ENCODE data around the gene LNP1.
A peak's percentile ranks its signal among the peaks of the same experiment; 100 is the strongest.

The LNP1 gene

GRCh38 chr3:100366424-100366823 lies 34.9 kb upstream of the LNP1 start:
- peaks cover 0 to 3% (median 0%) of the 10 kb centered on the region in 5 donors for H3K4me1 ChIP-seq (ENCODE audit: control insufficient read depth in 5 of 5, insufficient read depth in 5 of 5, low read length in 5 of 5)
- H3K9me3 ChIP-seq (ENCODE audit: control insufficient read depth in 5 of 5, low read length in 5 of 5) = peaks cover 0 to 6% (median 4%) of the 10 kb centered on the region in 5 donors
- H3K9ac ChIP-seq (ENCODE audit: low read length in 5 of 5) = no peak overlapping the region
- H3K27ac ChIP-seq (ENCODE audit: low read depth, low read length) = no peak overlapping the region
- H3K36me3 ChIP-seq (ENCODE audit: control insufficient read depth in 5 of 5, insufficient read depth in 5 of 5, low read length in 5 of 5) = peaks cover 44 to 81% (median 54%) of the 10 kb centered on the region in 5 donors
- H3K4me3 ChIP-seq (ENCODE audit: low read depth in 1 of 5, low read length in 5 of 5) = no peak overlapping the region
- H3K27me3 ChIP-seq (ENCODE audit: control insufficient read depth in 5 of 5, insufficient read depth in 4 of 5, low read length in 5 of 5) = no peaks in the 10 kb centered on the region

- Histone ChIP-seq H3K4me3 (ENCODE audit: low read depth in 1 of 5, low read length in 5 of 5) (no peak overlapping the region), H3K9ac (ENCODE audit: low read length in 5 of 5) (no peak overlapping the region), H3K27ac (ENCODE audit: low read depth, low read length) (no peak overlapping the region), H3K36me3 (ENCODE audit: control insufficient read depth in 5 of 5, insufficient read depth in 5 of 5, low read length in 5 of 5) (peaks cover 55 to 81% (median 61%) of the 10 kb centered on the region in 5 donors), H3K9me3 (ENCODE audit: control insufficient read depth in 5 of 5, low read length in 5 of 5) (no peaks in the 10 kb centered on the region), H3K4me1 (ENCODE audit: control insufficient read depth in 5 of 5, insufficient read depth in 5 of 5, low read length in 5 of 5) (peaks cover 0 to 3% (median 0%) of the 10 kb centered on the region in 5 donors), H3K27me3 (ENCODE audit: control insufficient read depth in 5 of 5, insufficient read depth in 4 of 5, low read length in 5 of 5) (no peaks in the 10 kb centered on the region)
Measured at GRCh38 chr3:100368441-100368840, 32.9 kb upstream of the LNP1 start.

- H3K4me3 ChIP-seq (ENCODE audit: low read depth in 1 of 5, low read length in 5 of 5) = no peak overlapping the region
- no peaks in the 10 kb centered on the region for H3K27me3 ChIP-seq (ENCODE audit: control insufficient read depth in 5 of 5, insufficient read depth in 4 of 5, low read length in 5 of 5)
- no peak overlapping the region for H3K9ac ChIP-seq (ENCODE audit: low read length in 5 of 5)
- no peaks in the 10 kb centered on the region for H3K9me3 ChIP-seq (ENCODE audit: control insufficient read depth in 5 of 5, low read length in 5 of 5)
- no peak overlapping the region for H3K27ac ChIP-seq (ENCODE audit: low read depth, low read length)
- H3K36me3 ChIP-seq (ENCODE audit: control insufficient read depth in 5 of 5, insufficient read depth in 5 of 5, low read length in 5 of 5) = peaks cover 46 to 72% (median 54%) of the 10 kb centered on the region in 5 donors
- H3K4me1 ChIP-seq (ENCODE audit: control insufficient read depth in 5 of 5, insufficient read depth in 5 of 5, low read length in 5 of 5) = peaks cover 0 to 3% (median 0%) of the 10 kb centered on the region in 5 donors
Measured at GRCh38 chr3:100370756-100371155, 30.6 kb upstream of the LNP1 start.

GRCh38 chr3:100374521-100374920 lies 26.8 kb upstream of the LNP1 start:
- no peak overlapping the region for H3K9ac ChIP-seq (ENCODE audit: low read length in 5 of 5)
- no peaks in the 10 kb centered on the region for H3K27me3 ChIP-seq (ENCODE audit: control insufficient read depth in 5 of 5, insufficient read depth in 4 of 5, low read length in 5 of 5)
- H3K9me3 ChIP-seq (ENCODE audit: control insufficient read depth in 5 of 5, low read length in 5 of 5) = no peaks in the 10 kb centered on the region
- no peak overlapping the region for H3K27ac ChIP-seq (ENCODE audit: low read depth, low read length)
- H3K4me3 ChIP-seq (ENCODE audit: low read depth in 1 of 5, low read length in 5 of 5) = no peak overlapping the region
- peaks cover 40 to 69% (median 55%) of the 10 kb centered on the region in 5 donors for H3K36me3 ChIP-seq (ENCODE audit: control insufficient read depth in 5 of 5, insufficient read depth in 5 of 5, low read length in 5 of 5)
- no peaks in the 10 kb centered on the region for H3K4me1 ChIP-seq (ENCODE audit: control insufficient read depth in 5 of 5, insufficient read depth in 5 of 5, low read length in 5 of 5)

GRCh38 chr3:100376301-100376700 lies 25.0 kb upstream of the LNP1 start:
- Histone ChIP-seq H3K36me3 (ENCODE audit: control insufficient read depth in 5 of 5, insufficient read depth in 5 of 5, low read length in 5 of 5) (peaks cover 49 to 72% (median 56%) of the 10 kb centered on the region in 5 donors), H3K27me3 (ENCODE audit: control insufficient read depth in 5 of 5, insufficient read depth in 4 of 5, low read length in 5 of 5) (no peaks in the 10 kb centered on the region), H3K9ac (ENCODE audit: low read length in 5 of 5) (no peak overlapping the region), H3K9me3 (ENCODE audit: control insufficient read depth in 5 of 5, low read length in 5 of 5) (no peaks in the 10 kb centered on the region), H3K27ac (ENCODE audit: low read depth, low read length) (no peak overlapping the region), H3K4me1 (ENCODE audit: control insufficient read depth in 5 of 5, insufficient read depth in 5 of 5, low read length in 5 of 5) (no peaks in the 10 kb centered on the region), H3K4me3 (ENCODE audit: low read depth in 1 of 5, low read length in 5 of 5) (no peak overlapping the region)

- Histone ChIP-seq H3K4me1 (ENCODE audit: control insufficient read depth in 5 of 5, insufficient read depth in 5 of 5, low read length in 5 of 5) (peaks cover 0 to 17% (median 9%) of the 10 kb centered on the region in 5 donors), H3K36me3 (ENCODE audit: control insufficient read depth in 5 of 5, insufficient read depth in 5 of 5, low read length in 5 of 5) (peaks cover 16 to 49% (median 43%) of the 10 kb centered on the region in 5 donors), H3K4me3 (ENCODE audit: low read depth in 1 of 5, low read length in 5 of 5) (no peak overlapping the region), H3K9ac (ENCODE audit: low read length in 5 of 5) (no peak overlapping the region), H3K9me3 (ENCODE audit: control insufficient read depth in 5 of 5, low read length in 5 of 5) (peaks cover 0 to 8% (median 4%) of the 10 kb centered on the region in 5 donors), H3K27me3 (ENCODE audit: control insufficient read depth in 5 of 5, insufficient read depth in 4 of 5, low read length in 5 of 5) (no peaks in the 10 kb centered on the region), H3K27ac (ENCODE audit: low read depth, low read length) (no peak overlapping the region)
Measured at GRCh38 chr3:100384733-100385525, 16.4 kb upstream of the LNP1 start.

- no peak overlapping the region for H3K4me3 ChIP-seq (ENCODE audit: low read depth in 1 of 5, low read length in 5 of 5)
- H3K9me3 ChIP-seq (ENCODE audit: control insufficient read depth in 5 of 5, low read length in 5 of 5) = peaks cover 0 to 8% (median 4%) of the 10 kb centered on the region in 5 donors
- H3K27ac ChIP-seq (ENCODE audit: low read depth, low read length) = peak overlapping the region; percentile 7
- peaks cover 0 to 17% (median 9%) of the 10 kb centered on the region in 5 donors for H3K4me1 ChIP-seq (ENCODE audit: control insufficient read depth in 5 of 5, insufficient read depth in 5 of 5, low read length in 5 of 5)
- no peaks in the 10 kb centered on the region for H3K27me3 ChIP-seq (ENCODE audit: control insufficient read depth in 5 of 5, insufficient read depth in 4 of 5, low read length in 5 of 5)
- H3K9ac ChIP-seq (ENCODE audit: low read length in 5 of 5) = peak overlapping the region in 2 of 5 donors; percentile 24 to 41
- peaks cover 13 to 33% (median 29%) of the 10 kb centered on the region in 5 donors for H3K36me3 ChIP-seq (ENCODE audit: control insufficient read depth in 5 of 5, insufficient read depth in 5 of 5, low read length in 5 of 5)
Measured at GRCh38 chr3:100386437-100387074, 14.8 kb upstream of the LNP1 start.

- peaks cover 9 to 15% (median 14%) of the 10 kb centered on the region in 5 donors for H3K36me3 ChIP-seq (ENCODE audit: control insufficient read depth in 5 of 5, insufficient read depth in 5 of 5, low read length in 5 of 5)
Measured at GRCh38 chr3:100389025-100389424, 12.3 kb upstream of the LNP1 start.

GRCh38 chr3:100395679-100396431 lies 5.5 kb upstream of the LNP1 start:
- Histone ChIP-seq H3K4me3 (ENCODE audit: low read depth in 1 of 5, low read length in 5 of 5) (no peak overlapping the region), H3K4me1 (ENCODE audit: control insufficient read depth in 5 of 5, insufficient read depth in 5 of 5, low read length in 5 of 5) (peaks cover 0 to 34% (median 21%) of the 10 kb centered on the region in 5 donors), H3K36me3 (ENCODE audit: control insufficient read depth in 5 of 5, insufficient read depth in 5 of 5, low read length in 5 of 5) (no peaks in the 10 kb centered on the region), H3K27ac (ENCODE audit: low read depth, low read length) (no peak overlapping the region), H3K27me3 (ENCODE audit: control insufficient read depth in 5 of 5, insufficient read depth in 4 of 5, low read length in 5 of 5) (no peaks in the 10 kb centered on the region), H3K9ac (ENCODE audit: low read length in 5 of 5) (no peak overlapping the region), H3K9me3 (ENCODE audit: control insufficient read depth in 5 of 5, low read length in 5 of 5) (no peaks in the 10 kb centered on the region)

More at GRCh38 chr3:100389025-100389424, 12.3 kb upstream of the LNP1 start:
- Histone ChIP-seq H3K27ac (ENCODE audit: low read depth, low read length) (no peak overlapping the region), H3K27me3 (ENCODE audit: control insufficient read depth in 5 of 5, insufficient read depth in 4 of 5, low read length in 5 of 5) (no peaks in the 10 kb centered on the region), H3K4me1 (ENCODE audit: control insufficient read depth in 5 of 5, insufficient read depth in 5 of 5, low read length in 5 of 5) (peaks cover 0 to 17% (median 9%) of the 10 kb centered on the region in 5 donors), H3K9me3 (ENCODE audit: control insufficient read depth in 5 of 5, low read length in 5 of 5) (peaks cover 0 to 8% (median 4%) of the 10 kb centered on the region in 5 donors), H3K9ac (ENCODE audit: low read length in 5 of 5) (no peak overlapping the region), H3K4me3 (ENCODE audit: low read depth in 1 of 5, low read length in 5 of 5) (no peak overlapping the region)

All from subcutaneous abdominal adipose tissue (tissue), 5 donors.